HUES6 (cell line): Measurements from ENCODE around the gene GRID2IP.
"Not testable (repeated sequence)": the region's sequence is repeated elsewhere in the genome, so short reads cannot be mapped to it uniquely, and the experiment has no call there.

ENCODE experiments used
- H3K27ac ChIP-seq: 2 replicates; pipeline ENCODE4 v1.7.0; 2013; ENCODE audit warnings: low read depth, mild to moderate bottlenecking, low read length, inconsistent platforms
- H3K27me3 ChIP-seq: 2 replicates; pipeline ENCODE4 v1.6.1; 2013; ENCODE audit warnings: low read length; ENCODE audit not compliant: control insufficient read depth, insufficient read depth
- H3K36me3 ChIP-seq: 2 replicates; pipeline ENCODE4 v1.6.1; 2013; ENCODE audit warnings: low read length; ENCODE audit not compliant: control insufficient read depth, insufficient read depth
- H3K4me1 ChIP-seq: 2 replicates; pipeline ENCODE4 v1.6.1; 2013; ENCODE audit warnings: low read length; ENCODE audit not compliant: control insufficient read depth, insufficient read depth
- H3K4me3 ChIP-seq: 2 replicates; pipeline ENCODE4 v1.5.1; 2013; ENCODE audit warnings: low read depth, low read length
- H3K9ac ChIP-seq: one replicate; pipeline ENCODE4 v1.6.1; 2013; ENCODE audit warnings: mild to moderate bottlenecking, low read length
- H3K9me3 ChIP-seq: 2 replicates; pipeline ENCODE4 v1.6.1; 2013; ENCODE audit warnings: low read depth, low read length; ENCODE audit not compliant: control insufficient read depth, insufficient read depth

Gene GRID2IP

DNA sequence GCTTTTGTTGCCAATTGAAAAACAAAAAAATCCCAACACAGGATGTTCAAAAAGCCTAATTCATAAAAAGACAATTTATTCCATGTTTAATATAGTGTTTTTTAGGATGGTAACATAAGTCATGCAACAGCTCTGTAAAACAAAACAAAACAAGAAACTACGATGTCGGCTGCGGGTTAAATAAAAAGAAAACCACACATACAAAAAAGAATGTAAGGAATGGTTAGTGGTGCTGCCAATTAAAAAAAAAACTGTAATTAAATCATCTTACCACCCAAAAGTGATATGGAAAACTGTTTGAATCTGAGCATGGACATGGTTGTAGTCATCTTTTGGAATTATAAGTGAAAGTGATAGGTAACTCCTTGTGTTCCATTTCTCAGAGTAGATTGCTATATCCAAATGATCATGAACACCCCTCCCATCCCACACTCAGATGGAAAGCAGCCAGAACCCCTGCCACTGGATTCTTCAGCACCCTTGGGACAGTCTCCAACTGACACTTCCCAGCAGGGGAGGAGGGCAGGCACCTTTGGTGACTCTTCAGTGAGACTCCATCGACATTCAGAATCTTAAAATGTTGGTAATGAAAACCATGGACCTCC is 89.2 kb downstream of the GRID2IP start:
- H3K27me3 ChIP-seq: no peaks in the 10 kb centered on the region
- peaks cover 52% of the 10 kb centered on the region for H3K36me3 ChIP-seq
- H3K9ac ChIP-seq: no peak overlapping the region
- H3K27ac ChIP-seq: no peak overlapping the region
- no peak overlapping the region for H3K4me3 ChIP-seq
- H3K9me3 ChIP-seq: peaks cover 17% of the 10 kb centered on the region
- no peaks in the 10 kb centered on the region for H3K4me1 ChIP-seq

- no peaks in the 10 kb centered on the region for H3K4me1 ChIP-seq
- H3K27me3 ChIP-seq: no peaks in the 10 kb centered on the region
- H3K36me3 ChIP-seq: peaks cover 42% of the 10 kb centered on the region
- peaks cover 7% of the 10 kb centered on the region for H3K9me3 ChIP-seq
- no peak overlapping the region for H3K27ac ChIP-seq
- no peak overlapping the region for H3K9ac ChIP-seq
- H3K4me3 ChIP-seq: no peak overlapping the region
Observed at GRCh38 chr7:6460990-6461584, 90.2 kb downstream of the GRID2IP start.

GRCh38 chr7:6460303-6460702 is 91.0 kb downstream of the GRID2IP start:
- Histone ChIP-seq H3K9me3 (no peaks in the 10 kb centered on the region), H3K27me3 (no peaks in the 10 kb centered on the region), H3K36me3 (peaks cover 35% of the 10 kb centered on the region), H3K9ac (no peak overlapping the region), H3K27ac (no peak overlapping the region), H3K4me3 (no peak overlapping the region), H3K4me1 (no peaks in the 10 kb centered on the region)

DNA sequence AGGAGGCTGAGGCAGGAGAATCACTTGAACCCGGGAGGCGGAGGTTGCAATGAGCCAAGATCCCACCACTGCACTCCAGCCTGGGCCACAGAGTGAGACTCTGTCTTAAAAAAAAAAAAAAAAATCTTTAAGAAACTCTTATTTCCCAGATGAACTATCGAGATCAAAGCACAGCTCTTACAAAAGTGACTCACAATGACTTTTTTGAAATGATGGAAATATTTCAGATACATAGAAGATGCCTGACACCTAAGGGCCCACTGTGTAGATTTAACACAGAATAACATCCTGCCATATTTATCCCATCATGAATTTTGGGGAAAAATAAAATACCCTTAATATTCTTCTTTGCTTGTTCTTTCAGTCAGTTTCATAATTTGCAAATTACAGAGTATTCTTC is 92.6 kb downstream of the GRID2IP start:
- not testable (repeated sequence) for H3K9me3 ChIP-seq, H3K9ac ChIP-seq, H3K27me3 ChIP-seq, H3K4me1 ChIP-seq, H3K27ac ChIP-seq, H3K4me3 ChIP-seq
- H3K36me3 ChIP-seq: peaks cover 29% of the 10 kb centered on the region

DNA sequence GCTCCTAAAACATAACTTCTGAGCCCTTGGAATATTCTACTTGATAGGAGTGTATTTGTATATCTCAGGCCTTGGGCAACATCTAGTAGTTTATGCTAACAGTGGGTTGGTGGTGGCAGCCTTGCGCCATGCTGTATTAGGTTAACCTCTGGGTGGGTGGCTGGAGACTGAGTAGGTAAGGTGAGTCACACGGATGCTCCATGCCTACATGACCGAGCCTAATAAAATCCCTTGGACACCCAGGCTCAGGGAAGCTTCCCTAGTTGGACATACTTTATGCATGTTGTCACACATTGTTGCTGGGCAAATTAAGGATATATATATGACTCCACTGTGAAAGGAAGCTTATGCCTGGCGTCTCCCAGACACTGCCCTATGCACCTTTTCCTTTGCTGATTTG is 97.5 kb downstream of the GRID2IP start:
- Histone ChIP-seq H3K4me3 (no peak overlapping the region), H3K27ac (no peak overlapping the region), H3K27me3 (no peaks in the 10 kb centered on the region), H3K9ac (no peak overlapping the region), H3K36me3 (no peaks in the 10 kb centered on the region), H3K9me3 (no peaks in the 10 kb centered on the region), H3K4me1 (no peaks in the 10 kb centered on the region)

GRCh38 chr7:6451224-6451705 is 100.0 kb downstream of the GRID2IP start:
- H3K27me3 ChIP-seq: no peaks in the 10 kb centered on the region
- H3K27ac ChIP-seq: no peak overlapping the region

GRCh38 chr7:6450591-6450990 is 100.7 kb downstream of the GRID2IP start:
- not testable (repeated sequence) for H3K9ac ChIP-seq, H3K9me3 ChIP-seq, H3K27ac ChIP-seq, H3K4me1 ChIP-seq, H3K27me3 ChIP-seq, H3K4me3 ChIP-seq, H3K36me3 ChIP-seq

More at GRCh38 chr7:6451224-6451705, 100.0 kb downstream of the GRID2IP start:
- H3K9ac ChIP-seq: no peak overlapping the region
- no peaks in the 10 kb centered on the region for H3K9me3 ChIP-seq
- H3K4me1 ChIP-seq: no peaks in the 10 kb centered on the region
- H3K4me3 ChIP-seq: no peak overlapping the region
- H3K36me3 ChIP-seq: no peaks in the 10 kb centered on the region

DNA sequence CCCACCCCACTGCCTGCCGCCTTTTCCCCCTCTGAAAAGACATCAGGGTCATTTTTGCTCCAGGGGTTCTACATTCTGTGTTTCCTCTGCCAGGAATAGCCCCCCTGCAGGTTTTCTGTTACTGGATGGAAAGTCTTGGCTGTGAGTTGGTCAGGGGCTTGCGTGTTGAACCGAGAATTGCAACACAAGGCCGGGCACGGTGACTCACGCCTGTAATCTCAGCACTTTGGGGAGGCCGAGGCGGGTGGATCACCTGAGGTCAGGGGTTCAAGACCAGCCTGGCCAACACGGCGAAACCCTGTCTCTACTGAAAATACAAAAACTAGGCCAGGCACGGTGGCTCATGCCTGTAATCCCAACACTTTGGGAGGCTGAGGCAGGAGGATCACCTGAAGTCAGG is 101.4 kb downstream of the GRID2IP start:
- H3K4me3 ChIP-seq, H3K27ac ChIP-seq, H3K9me3 ChIP-seq, H3K4me1 ChIP-seq, H3K9ac ChIP-seq, H3K27me3 ChIP-seq: not testable (repeated sequence)
- peaks cover 12% of the 10 kb centered on the region for H3K36me3 ChIP-seq

GRCh38 chr7:6448943-6449543 is 102.2 kb downstream of the GRID2IP start:
- Histone ChIP-seq H3K36me3 (peaks cover 21% of the 10 kb centered on the region), H3K27ac (no peak overlapping the region), H3K9ac (no peak overlapping the region), H3K27me3 (no peaks in the 10 kb centered on the region), H3K4me3 (peak overlapping the region; percentile 81; the same call in 1 of the 2 replicates), H3K9me3 (no peaks in the 10 kb centered on the region), H3K4me1 (no peaks in the 10 kb centered on the region)

DNA sequence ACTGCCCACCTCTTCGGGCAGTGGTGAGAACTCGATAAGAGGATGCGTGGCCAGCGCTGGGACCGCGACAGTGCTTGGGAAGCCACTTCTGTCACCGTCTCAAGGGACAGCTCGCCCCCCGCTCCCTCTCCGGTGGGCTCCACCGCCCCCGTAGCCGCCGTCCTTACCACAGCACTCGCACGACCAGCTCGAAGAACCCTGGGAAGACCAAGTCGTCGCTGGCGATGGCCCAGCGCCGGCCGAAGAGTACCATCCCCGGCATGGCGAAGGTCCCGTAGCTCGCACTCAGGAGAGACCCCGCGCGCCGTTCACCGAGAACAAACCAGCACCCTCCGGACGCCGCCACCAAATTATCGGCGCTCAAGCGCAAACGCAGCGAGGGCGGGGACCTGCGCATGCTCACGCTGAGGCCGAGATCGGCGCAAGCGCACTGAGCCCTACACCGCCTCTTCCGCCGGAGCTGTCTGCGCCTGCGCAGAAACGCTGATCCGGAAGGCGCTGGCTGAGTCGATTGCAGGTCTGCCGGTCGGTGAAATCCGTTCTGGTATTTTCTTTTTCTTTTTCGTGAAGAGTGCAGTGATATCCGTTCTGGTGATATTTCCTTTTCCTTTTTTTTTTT is 103.6 kb downstream of the GRID2IP start, which contains the start of gene DAGLB:
Gene DAGLB (minus strand): TSS at position 374 of the 619 bp plus-strand sequence. CDS start 112 bp downstream, at position 262.
- Histone ChIP-seq H3K4me1 (no peaks in the 10 kb centered on the region), H3K9me3 (no peaks in the 10 kb centered on the region), H3K4me3 (peak within 1 kb of the TSS; percentile 81), H3K36me3 (peaks cover 31% of the 10 kb centered on the region), H3K27me3 (no peaks in the 10 kb centered on the region), H3K27ac (peak within 1 kb of the TSS; percentile 70; the same call in 1 of the 2 replicates), H3K9ac (peak within 1 kb of the TSS; percentile 78)
